H9 (cell line): ENCODE results near the gene SSTR5. TPM values are rescaled to one million over a fixed set of nuclear protein-coding genes. Genes with fewer than 3 reads are reported as not detected.

ENCODE experiments used
- DNase-seq: peaks from one replicate; pipeline ENCODE4 v3.0.0-alpha.2; 2017
- H2AFZ ChIP-seq: one replicate; pipeline ENCODE4 v1.6.1; 2013; ENCODE audit warnings: mild to moderate bottlenecking, low read length, control low read depth, moderate library complexity
- H2AK5ac ChIP-seq: 2 replicates; pipeline ENCODE4 v1.6.1; 2013; ENCODE audit warnings: low read length, control low read depth, mixed read lengths; ENCODE audit not compliant: insufficient read length
- H2BK120ac ChIP-seq: one replicate; pipeline ENCODE4 v1.6.1; 2013; ENCODE audit warnings: low read depth, mild to moderate bottlenecking, low read length, control low read depth, inconsistent platforms; ENCODE audit not compliant: poor library complexity, severe bottlenecking
- H2BK12ac ChIP-seq: 2 replicates; pipeline ENCODE4 v1.6.1; 2013; ENCODE audit warnings: low read length, control low read depth, mixed read lengths, low read depth; ENCODE audit not compliant: insufficient read length
- H2BK15ac ChIP-seq: 2 replicates; pipeline ENCODE4 v1.6.1; 2013; ENCODE audit warnings: low read depth, low read length, control low read depth
- H2BK20ac ChIP-seq: one replicate; pipeline ENCODE4 v1.6.1; 2013; ENCODE audit warnings: low read depth, mild to moderate bottlenecking, low read length, control low read depth, inconsistent platforms; ENCODE audit not compliant: poor library complexity, severe bottlenecking
- H2BK5ac ChIP-seq: 2 replicates; pipeline ENCODE4 v1.6.1; 2013; ENCODE audit warnings: low read length, control low read depth, mixed read lengths; ENCODE audit not compliant: insufficient read length
- H3K14ac ChIP-seq: 2 replicates; pipeline ENCODE4 v1.6.1; 2013; ENCODE audit warnings: low read length, control low read depth; ENCODE audit not compliant: insufficient read depth
- H3K18ac ChIP-seq: 2 replicates; pipeline ENCODE4 v1.6.1; 2013; ENCODE audit warnings: low read depth, mild to moderate bottlenecking, mixed read lengths, low read length, control low read depth; ENCODE audit not compliant: insufficient read length
- H3K23ac ChIP-seq: 2 replicates; pipeline ENCODE4 v1.6.1; 2013; ENCODE audit warnings: low read length, control low read depth, mixed read lengths, low read depth; ENCODE audit not compliant: insufficient read length
- H3K23me2 ChIP-seq: 2 replicates; pipeline ENCODE4 v1.6.1; 2013; ENCODE audit warnings: low read depth, mild to moderate bottlenecking, mixed read lengths, low read length, control low read depth; ENCODE audit not compliant: insufficient read length, poor library complexity, severe bottlenecking
- H3K27ac ChIP-seq: 2 replicates; pipeline ENCODE4 v1.5.1; 2013; ENCODE audit warnings: low read length, control low read depth, mixed read lengths, low read depth; ENCODE audit not compliant: insufficient read length
- H3K27me3 ChIP-seq: 2 replicates; pipeline ENCODE4 v1.6.1; 2013; ENCODE audit warnings: low read length, control low read depth, inconsistent platforms; ENCODE audit not compliant: insufficient read depth
- H3K4ac ChIP-seq: 2 replicates; pipeline ENCODE4 v1.6.1; 2013; ENCODE audit warnings: low read depth, mild to moderate bottlenecking, control low read depth, inconsistent platforms, low read length, moderate library complexity
- H3K4me1 ChIP-seq: 2 replicates; pipeline ENCODE4 v1.6.1; 2013; ENCODE audit warnings: low read length, control low read depth, inconsistent platforms; ENCODE audit not compliant: insufficient read depth
- H3K4me2 ChIP-seq: 2 replicates; pipeline ENCODE4 v1.6.1; 2013; ENCODE audit warnings: low read length, control low read depth, mixed read lengths; ENCODE audit not compliant: insufficient read length, insufficient read depth
- H3K56ac ChIP-seq: 2 replicates; pipeline ENCODE4 v1.6.1; 2013; ENCODE audit warnings: low read depth, mild to moderate bottlenecking, mixed read lengths, low read length, control low read depth; ENCODE audit not compliant: insufficient read length
- H3K79me1 ChIP-seq: 2 replicates; pipeline ENCODE4 v1.6.1; 2013; ENCODE audit warnings: low read depth, mild to moderate bottlenecking, moderate library complexity, low read length, control low read depth, inconsistent platforms; ENCODE audit not compliant: insufficient read depth, poor library complexity, severe bottlenecking
- H3K79me2 ChIP-seq: 2 replicates; pipeline ENCODE4 v1.6.1; 2013; ENCODE audit warnings: low read length, control low read depth, inconsistent platforms; ENCODE audit not compliant: insufficient read depth
- H3K9ac ChIP-seq: 2 replicates; pipeline ENCODE4 v1.6.1; 2013; ENCODE audit warnings: low read length, control low read depth, mixed read lengths; ENCODE audit not compliant: insufficient read length; ENCODE audit errors: extremely low read depth
- H3K9me3 ChIP-seq: one replicate; pipeline ENCODE4 v1.6.1; 2013; ENCODE audit warnings: low read depth, low read length, inconsistent platforms; ENCODE audit not compliant: control insufficient read depth
- H3T11ph ChIP-seq: one replicate; pipeline ENCODE4 v1.6.1; 2013; ENCODE audit warnings: mild to moderate bottlenecking, low read length, control low read depth, inconsistent platforms
- H4K20me1 ChIP-seq: one replicate; pipeline ENCODE4 v1.6.1; 2013; ENCODE audit not compliant: control insufficient read depth, insufficient read length, insufficient read depth
- H4K5ac ChIP-seq: 2 replicates; pipeline ENCODE4 v1.6.1; 2013; ENCODE audit warnings: low read depth, mild to moderate bottlenecking, mixed read lengths, low read length, control low read depth; ENCODE audit not compliant: insufficient read length
- H4K8ac ChIP-seq: replicated peaks from 2 replicates; pipeline ENCODE4 v1.6.1; 2013; ENCODE audit warnings: low read length, control low read depth, mixed read lengths, low read depth; ENCODE audit not compliant: insufficient read length
- H4K91ac ChIP-seq: 2 replicates; pipeline ENCODE4 v1.6.1; 2013; ENCODE audit warnings: low read depth, mild to moderate bottlenecking, moderate library complexity, mixed read lengths, low read length, control low read depth; ENCODE audit not compliant: insufficient read length
- H3K27ac Mint-ChIP-seq, 3 experiments: 2 replicates in 2 of 3; 3 replicates in 1 of 3; pipeline ENCODE4 v1.8.0; 2020 to 2021; ENCODE audit warnings: mixed read lengths in 3 of 3, mild to moderate bottlenecking in 1 of 3, moderate library complexity in 1 of 3
- H3K27me3 Mint-ChIP-seq: 2 replicates; pipeline ENCODE4 v1.8.0; 2021; ENCODE audit warnings: low read depth, mild to moderate bottlenecking, moderate library complexity, mixed read lengths
- H3K36me3 Mint-ChIP-seq, 3 experiments: 2 replicates in 2 of 3; 3 replicates in 1 of 3; pipeline ENCODE4 v1.8.0; 2020 to 2021; ENCODE audit warnings: low read depth in 3 of 3, mixed read lengths in 3 of 3; ENCODE audit not compliant: insufficient read depth in 1 of 3
- H3K4me1 Mint-ChIP-seq, 2 experiments: 2 replicates each; pipeline ENCODE4 v1.8.0; 2020; ENCODE audit warnings: mixed read lengths in 2 of 2
- H3K4me3 Mint-ChIP-seq, 2 experiments: 2 replicates in 1 of 2; 3 replicates in 1 of 2; pipeline ENCODE4 v1.8.0; 2020 to 2021; ENCODE audit warnings: mild to moderate bottlenecking in 2 of 2, mixed read lengths in 2 of 2, moderate library complexity in 1 of 2
- H3K9me3 Mint-ChIP-seq, 2 experiments: 2 replicates in 1 of 2; 3 replicates in 1 of 2; pipeline ENCODE4 v1.8.0; 2020; ENCODE audit warnings: mild to moderate bottlenecking in 2 of 2, mixed read lengths in 2 of 2, moderate library complexity in 1 of 2
- WGBS: extraction: QIAGEN DNeasy Blood & Tissue Kit; methylation state at CpG from one replicate; pipeline ENCODE4 v1.1.7; 2013; ENCODE audit warnings: missing lambda C conversion rate, low lambda C conversion rate, mixed read lengths; ENCODE audit not compliant: insufficient read length; ENCODE audit errors: extremely low coverage; 5-methylcytosine and 5-hydroxymethylcytosine counted together
- total RNA-seq: library from RNA; stranded (reverse); gene quantifications from 2 replicates; pipeline ENCODE4 v1.2.1, GENCODE V29; 2021
- TF ChIP-seq, protein P1 (sequence below): fragments of 200-600 bp; sonication (generic); conservative IDR thresholded peaks from 3 replicates; pipeline ENCODE4 v1.8.0; 2021; ENCODE audit warnings: antibody characterized with exemption, mild to moderate bottlenecking

Gene SSTR5
- total RNA-seq, 1 experiment from 2014 or later = 0.22 TPM

DNA sequence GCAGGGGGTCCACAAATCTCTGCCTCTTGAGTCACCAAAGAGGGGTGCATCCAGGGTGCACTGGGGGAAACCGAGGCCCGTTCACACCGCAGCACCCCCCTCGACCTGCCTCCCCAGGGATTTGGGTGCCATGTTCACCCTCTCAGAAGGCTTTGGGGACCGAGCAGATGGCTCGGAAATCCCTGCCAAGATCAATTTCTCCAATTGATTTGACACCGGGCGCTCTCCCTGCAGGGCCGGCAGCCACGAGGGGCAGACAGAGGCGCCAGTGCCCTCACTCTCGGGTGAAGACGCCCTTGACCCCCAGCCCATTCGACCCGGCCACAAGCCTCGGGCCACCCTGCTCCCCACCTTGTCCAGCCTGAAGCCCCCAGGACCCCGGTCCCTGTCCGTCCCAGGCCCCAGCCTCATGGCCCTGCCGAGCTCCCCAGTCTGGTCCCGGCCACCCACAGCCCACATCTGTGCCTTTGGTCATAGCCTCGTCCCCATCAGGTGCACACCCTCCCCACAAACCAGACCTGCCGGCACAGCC, 9.3 kb downstream of the SSTR5 start:
- no peaks in the 10 kb centered on the region for H3K79me2 ChIP-seq
- Mint-ChIP-seq H3K9me3 (peaks cover 12 to 20% of the 10 kb centered on the region in 2 experiments), H3K27me3 (peaks cover 18% of the 10 kb centered on the region), H3K4me1 (peaks cover 4 to 6% of the 10 kb centered on the region in 2 experiments), H3K27ac (no peak overlapping the region), H3K4me3 (no peak overlapping the region), H3K36me3 (peaks cover 0 to 8% (median 3%) of the 10 kb centered on the region in 3 experiments; a peak in 3 of 7 replicates)
- no peak overlapping the region for H2BK120ac ChIP-seq
- H3K9ac ChIP-seq = no peak overlapping the region
- no peak overlapping the region for H2AFZ ChIP-seq
- no peaks in the 10 kb centered on the region for H3K27me3 ChIP-seq
- no peak overlapping the region for H2BK5ac ChIP-seq
- DNase-seq = no peak
- H2BK20ac ChIP-seq = no peak overlapping the region
- no peak overlapping the region for H4K91ac ChIP-seq
- H3K23me2 ChIP-seq = no peaks in the 10 kb centered on the region
- no peak overlapping the region for H3K56ac ChIP-seq
- no peak overlapping the region for H3K27ac ChIP-seq
- H2AK5ac ChIP-seq = no peak overlapping the region
- TF ChIP-seq, protein P1, sequence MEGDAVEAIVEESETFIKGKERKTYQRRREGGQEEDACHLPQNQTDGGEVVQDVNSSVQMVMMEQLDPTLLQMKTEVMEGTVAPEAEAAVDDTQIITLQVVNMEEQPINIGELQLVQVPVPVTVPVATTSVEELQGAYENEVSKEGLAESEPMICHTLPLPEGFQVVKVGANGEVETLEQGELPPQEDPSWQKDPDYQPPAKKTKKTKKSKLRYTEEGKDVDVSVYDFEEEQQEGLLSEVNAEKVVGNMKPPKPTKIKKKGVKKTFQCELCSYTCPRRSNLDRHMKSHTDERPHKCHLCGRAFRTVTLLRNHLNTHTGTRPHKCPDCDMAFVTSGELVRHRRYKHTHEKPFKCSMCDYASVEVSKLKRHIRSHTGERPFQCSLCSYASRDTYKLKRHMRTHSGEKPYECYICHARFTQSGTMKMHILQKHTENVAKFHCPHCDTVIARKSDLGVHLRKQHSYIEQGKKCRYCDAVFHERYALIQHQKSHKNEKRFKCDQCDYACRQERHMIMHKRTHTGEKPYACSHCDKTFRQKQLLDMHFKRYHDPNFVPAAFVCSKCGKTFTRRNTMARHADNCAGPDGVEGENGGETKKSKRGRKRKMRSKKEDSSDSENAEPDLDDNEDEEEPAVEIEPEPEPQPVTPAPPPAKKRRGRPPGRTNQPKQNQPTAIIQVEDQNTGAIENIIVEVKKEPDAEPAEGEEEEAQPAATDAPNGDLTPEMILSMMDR = no peak
- no peak overlapping the region for H4K5ac ChIP-seq
- H4K8ac ChIP-seq = no peak overlapping the region
- H3K18ac ChIP-seq = no peak overlapping the region
- H3T11ph ChIP-seq = no peak overlapping the region
- no peak overlapping the region for H3K23ac ChIP-seq
- no peak overlapping the region for H3K4ac ChIP-seq
- no peak overlapping the region for H2BK12ac ChIP-seq
- H3K14ac ChIP-seq = no peak overlapping the region
- no peaks in the 10 kb centered on the region for H3K79me1 ChIP-seq
- H3K4me1 ChIP-seq = no peaks in the 10 kb centered on the region
- WGBS = no CpG with 5 or more reads among the region's 22 CpGs
- no peak overlapping the region for H2BK15ac ChIP-seq
- H3K9me3 ChIP-seq = peaks cover 5% of the 10 kb centered on the region
- H4K20me1 ChIP-seq = no peaks in the 10 kb centered on the region
- H3K4me2 ChIP-seq = no peak overlapping the region
